ENCODE measurements around the gene DNASE1L3. TPM values are rescaled to one million over a fixed set of nuclear protein-coding genes. Genes with fewer than 3 reads are reported as not detected.

The DNASE1L3 gene
- total and polyA plus RNA-seq, 2 of the 13 experiments (the other 11 are each of a cell fraction or from before 2014, with no cell fraction given): 0.86 to 1.7 TPM

DNA sequence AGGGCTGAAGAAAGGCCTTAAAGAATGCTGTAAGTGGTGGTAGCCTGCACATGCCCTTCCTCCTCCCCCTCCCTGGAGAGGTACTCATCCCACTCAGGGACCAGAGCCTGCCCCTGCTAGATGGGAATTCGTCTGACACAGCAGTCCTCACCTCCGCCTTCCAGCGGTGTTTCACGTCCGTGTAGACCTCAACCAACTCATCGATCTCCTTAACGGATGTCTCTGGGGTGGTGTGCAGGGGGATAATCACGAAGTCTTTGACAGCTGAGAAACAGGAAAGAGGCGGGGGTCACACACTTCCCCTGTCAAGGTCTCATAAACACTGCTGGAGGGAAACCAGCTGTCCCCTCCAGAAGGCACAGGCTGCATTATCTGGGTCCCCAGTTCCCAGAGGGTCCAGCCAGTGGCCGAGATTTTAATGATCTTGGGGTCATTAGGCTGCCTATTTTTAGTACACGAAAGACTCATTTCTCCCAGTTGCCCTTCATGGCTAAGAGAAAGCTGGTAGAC, 9.9 kb downstream of the DNASE1L3 start (continued):
- TF ChIP-seq ZFP90 (CRISPR knock-in tag; IDR thresholded peaks at IDR 0.05; ENCODE audit: borderline replicate concordance) (no peak), JUND (CRISPR knock-in tag; IDR thresholded peaks at IDR 0.05) (no peak), ASH2L (IDR thresholded peaks at IDR 0.05; ENCODE audit: insufficient read length, low read depth, low read length) (no peak), ZNF773 (CRISPR knock-in tag; IDR thresholded peaks at IDR 0.05; ENCODE audit: borderline replicate concordance) (no peak), FLYWCH1 (CRISPR knock-in tag; IDR thresholded peaks at IDR 0.05) (no peak), ZNF724P (CRISPR knock-in tag; IDR thresholded peaks at IDR 0.05; ENCODE audit: borderline replicate concordance) (no peak), AKAP8 (CRISPR knock-in tag; IDR thresholded peaks at IDR 0.05) (no peak), JUN (CRISPR knock-in tag; IDR thresholded peaks at IDR 0.05) (0 out of 2 replicates have a peak, but pooled peaks have one; percentile 6), ZNF839 (CRISPR knock-in tag; IDR thresholded peaks at IDR 0.05; ENCODE audit: borderline replicate concordance) (no peak)
- TF ChIP-seq, protein P1, sequence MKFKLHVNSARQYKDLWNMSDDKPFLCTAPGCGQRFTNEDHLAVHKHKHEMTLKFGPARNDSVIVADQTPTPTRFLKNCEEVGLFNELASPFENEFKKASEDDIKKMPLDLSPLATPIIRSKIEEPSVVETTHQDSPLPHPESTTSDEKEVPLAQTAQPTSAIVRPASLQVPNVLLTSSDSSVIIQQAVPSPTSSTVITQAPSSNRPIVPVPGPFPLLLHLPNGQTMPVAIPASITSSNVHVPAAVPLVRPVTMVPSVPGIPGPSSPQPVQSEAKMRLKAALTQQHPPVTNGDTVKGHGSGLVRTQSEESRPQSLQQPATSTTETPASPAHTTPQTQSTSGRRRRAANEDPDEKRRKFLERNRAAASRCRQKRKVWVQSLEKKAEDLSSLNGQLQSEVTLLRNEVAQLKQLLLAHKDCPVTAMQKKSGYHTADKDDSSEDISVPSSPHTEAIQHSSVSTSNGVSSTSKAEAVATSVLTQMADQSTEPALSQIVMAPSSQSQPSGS (CRISPR knock-in tag; IDR thresholded peaks at IDR 0.05): no peak
- TF ChIP-seq, protein P2, sequence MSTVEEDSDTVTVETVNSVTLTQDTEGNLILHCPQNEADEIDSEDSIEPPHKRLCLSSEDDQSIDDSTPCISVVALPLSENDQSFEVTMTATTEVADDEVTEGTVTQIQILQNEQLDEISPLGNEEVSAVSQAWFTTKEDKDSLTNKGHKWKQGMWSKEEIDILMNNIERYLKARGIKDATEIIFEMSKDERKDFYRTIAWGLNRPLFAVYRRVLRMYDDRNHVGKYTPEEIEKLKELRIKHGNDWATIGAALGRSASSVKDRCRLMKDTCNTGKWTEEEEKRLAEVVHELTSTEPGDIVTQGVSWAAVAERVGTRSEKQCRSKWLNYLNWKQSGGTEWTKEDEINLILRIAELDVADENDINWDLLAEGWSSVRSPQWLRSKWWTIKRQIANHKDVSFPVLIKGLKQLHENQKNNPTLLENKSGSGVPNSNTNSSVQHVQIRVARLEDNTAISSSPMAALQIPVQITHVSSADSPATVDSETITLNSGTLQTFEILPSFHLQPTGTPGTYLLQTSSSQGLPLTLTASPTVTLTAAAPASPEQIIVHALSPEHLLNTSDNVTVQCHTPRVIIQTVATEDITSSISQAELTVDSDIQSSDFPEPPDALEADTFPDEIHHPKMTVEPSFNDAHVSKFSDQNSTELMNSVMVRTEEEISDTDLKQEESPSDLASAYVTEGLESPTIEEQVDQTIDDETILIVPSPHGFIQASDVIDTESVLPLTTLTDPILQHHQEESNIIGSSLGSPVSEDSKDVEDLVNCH (CRISPR knock-in tag; IDR thresholded peaks at IDR 0.05): no peak
- TF ChIP-seq, protein P3, sequence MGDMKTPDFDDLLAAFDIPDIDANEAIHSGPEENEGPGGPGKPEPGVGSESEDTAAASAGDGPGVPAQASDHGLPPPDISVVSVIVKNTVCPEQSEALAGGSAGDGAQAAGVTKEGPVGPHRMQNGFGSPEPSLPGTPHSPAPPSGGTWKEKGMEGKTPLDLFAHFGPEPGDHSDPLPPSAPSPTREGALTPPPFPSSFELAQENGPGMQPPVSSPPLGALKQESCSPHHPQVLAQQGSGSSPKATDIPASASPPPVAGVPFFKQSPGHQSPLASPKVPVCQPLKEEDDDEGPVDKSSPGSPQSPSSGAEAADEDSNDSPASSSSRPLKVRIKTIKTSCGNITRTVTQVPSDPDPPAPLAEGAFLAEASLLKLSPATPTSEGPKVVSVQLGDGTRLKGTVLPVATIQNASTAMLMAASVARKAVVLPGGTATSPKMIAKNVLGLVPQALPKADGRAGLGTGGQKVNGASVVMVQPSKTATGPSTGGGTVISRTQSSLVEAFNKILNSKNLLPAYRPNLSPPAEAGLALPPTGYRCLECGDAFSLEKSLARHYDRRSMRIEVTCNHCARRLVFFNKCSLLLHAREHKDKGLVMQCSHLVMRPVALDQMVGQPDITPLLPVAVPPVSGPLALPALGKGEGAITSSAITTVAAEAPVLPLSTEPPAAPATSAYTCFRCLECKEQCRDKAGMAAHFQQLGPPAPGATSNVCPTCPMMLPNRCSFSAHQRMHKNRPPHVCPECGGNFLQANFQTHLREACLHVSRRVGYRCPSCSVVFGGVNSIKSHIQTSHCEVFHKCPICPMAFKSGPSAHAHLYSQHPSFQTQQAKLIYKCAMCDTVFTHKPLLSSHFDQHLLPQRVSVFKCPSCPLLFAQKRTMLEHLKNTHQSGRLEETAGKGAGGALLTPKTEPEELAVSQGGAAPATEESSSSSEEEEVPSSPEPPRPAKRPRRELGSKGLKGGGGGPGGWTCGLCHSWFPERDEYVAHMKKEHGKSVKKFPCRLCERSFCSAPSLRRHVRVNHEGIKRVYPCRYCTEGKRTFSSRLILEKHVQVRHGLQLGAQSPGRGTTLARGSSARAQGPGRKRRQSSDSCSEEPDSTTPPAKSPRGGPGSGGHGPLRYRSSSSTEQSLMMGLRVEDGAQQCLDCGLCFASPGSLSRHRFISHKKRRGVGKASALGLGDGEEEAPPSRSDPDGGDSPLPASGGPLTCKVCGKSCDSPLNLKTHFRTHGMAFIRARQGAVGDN (CRISPR knock-in tag; IDR thresholded peaks at IDR 0.05): peak; percentile 82
- TF ChIP-seq, protein P4, sequence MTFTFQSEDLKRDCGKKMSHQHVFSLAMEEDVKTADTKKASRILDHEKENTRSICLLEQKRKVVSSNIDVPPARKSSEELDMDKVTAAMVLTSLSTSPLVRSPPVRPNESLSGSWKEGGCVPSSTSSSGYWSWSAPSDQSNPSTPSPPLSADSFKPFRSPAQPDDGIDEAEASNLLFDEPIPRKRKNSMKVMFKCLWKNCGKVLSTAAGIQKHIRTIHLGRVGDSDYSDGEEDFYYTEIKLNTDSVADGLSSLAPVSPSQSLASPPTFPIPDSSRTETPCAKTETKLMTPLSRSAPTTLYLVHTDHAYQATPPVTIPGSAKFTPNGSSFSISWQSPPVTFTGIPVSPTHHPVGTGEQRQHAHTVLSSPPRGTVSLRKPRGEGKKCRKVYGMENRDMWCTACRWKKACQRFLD (CRISPR knock-in tag; IDR thresholded peaks at IDR 0.05; ENCODE audit: borderline replicate concordance): no peak
